IPS-NIHi11 (cell line): ENCODE measurements around the gene COLEC11.

Source experiments
- DNase-seq: peaks from one replicate; pipeline ENCODE4 v3.0.0; 2012; ENCODE audit warnings: mixed read lengths, low spot score

The COLEC11 gene

GRCh38 chr2:3585261-3586109, 9.4 kb upstream of the COLEC11 start:
- no peak for DNase-seq

- DNase-seq, result no peak
Observed at GRCh38 chr2:3586220-3586619, 8.7 kb upstream of the COLEC11 start.

- no peak for DNase-seq
Observed at GRCh38 chr2:3587021-3587420, 7.9 kb upstream of the COLEC11 start.

- no peak for DNase-seq
Observed at GRCh38 chr2:3587432-3587831, 7.5 kb upstream of the COLEC11 start.

GRCh38 chr2:3588084-3588483, 6.8 kb upstream of the COLEC11 start:
- DNase-seq, result no peak

- no peak for DNase-seq
Observed at GRCh38 chr2:3589086-3589485, 5.8 kb upstream of the COLEC11 start.

- no peak for DNase-seq
Observed at GRCh38 chr2:3595404-3595803, 492 bp downstream of the COLEC11 start.

- no peak for DNase-seq
Observed at GRCh38 chr2:3595985-3596384, 1.1 kb downstream of the COLEC11 start.

- DNase-seq, result no peak
Observed at GRCh38 chr2:3596901-3597417, 2.0 kb downstream of the COLEC11 start.

GRCh38 chr2:3597567-3597966, 2.7 kb downstream of the COLEC11 start:
- no peak for DNase-seq

GRCh38 chr2:3598197-3598910, 3.4 kb downstream of the COLEC11 start:
- peak; percentile 19 for DNase-seq

- no peak for DNase-seq
Observed at GRCh38 chr2:3598912-3599854, 4.3 kb downstream of the COLEC11 start.

- no peak for DNase-seq
Observed at GRCh38 chr2:3600256-3600855, 5.4 kb downstream of the COLEC11 start.

- DNase-seq, result no peak
Observed at GRCh38 chr2:3601561-3602271, 6.8 kb downstream of the COLEC11 start.

- DNase-seq, result no peak
Observed at GRCh38 chr2:3602553-3603339, 7.8 kb downstream of the COLEC11 start.

GRCh38 chr2:3603536-3604206, 8.8 kb downstream of the COLEC11 start:
- DNase-seq, result no peak

GRCh38 chr2:3604207-3604877, 9.4 kb downstream of the COLEC11 start:
- no peak for DNase-seq

- peak; percentile 67 for DNase-seq
Observed at GRCh38 chr2:3604991-3605961, 10.4 kb downstream of the COLEC11 start.
